Measurements from ENCODE around the gene PLEKHH2. TPM values are rescaled to one million over a fixed set of nuclear protein-coding genes. Genes with fewer than 3 reads are reported as not detected.
A peak's percentile ranks its signal among the peaks of the same experiment; 100 is the strongest.
"Not testable (repeated sequence)": the region's sequence is repeated elsewhere in the genome, so short reads cannot be mapped to it uniquely, and the experiment has no call there.

The PLEKHH2 gene
- total RNA-seq, 1 experiment from 2014 or later, result 0.29 TPM

GRCh38 chr2:43636153-43636552 lies 907 bp upstream of the PLEKHH2 start:
- DNase-seq (ENCODE audit: low read depth), result not testable (repeated sequence)

DNA sequence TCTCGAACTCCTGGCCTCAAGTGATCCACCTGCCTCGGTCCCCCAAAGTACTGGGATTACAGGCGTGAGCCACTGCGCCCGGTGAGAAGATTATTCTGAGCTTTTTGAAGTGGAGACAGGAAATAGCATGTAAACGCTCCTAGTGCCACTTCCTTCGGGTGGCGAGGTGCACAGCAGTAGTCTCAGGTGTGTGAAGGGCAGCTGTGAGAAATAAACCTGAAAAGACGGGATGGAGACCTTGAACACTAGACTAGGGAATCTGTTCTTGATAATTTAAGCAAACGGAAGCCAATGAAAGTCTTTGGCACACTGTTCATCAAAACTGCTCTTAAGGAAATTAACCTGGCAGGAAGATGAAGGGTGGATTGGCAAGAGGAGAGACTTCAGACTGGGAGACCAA lies 439 bp upstream of the PLEKHH2 start:
- no peak for DNase-seq (ENCODE audit: low read depth)

- no peak for DNase-seq (ENCODE audit: low read depth)
Measured at GRCh38 chr2:43642363-43642762, 5.3 kb downstream of the PLEKHH2 start.

GRCh38 chr2:43643680-43644079 lies 6.6 kb downstream of the PLEKHH2 start:
- no peak for DNase-seq (ENCODE audit: low read depth)

DNA sequence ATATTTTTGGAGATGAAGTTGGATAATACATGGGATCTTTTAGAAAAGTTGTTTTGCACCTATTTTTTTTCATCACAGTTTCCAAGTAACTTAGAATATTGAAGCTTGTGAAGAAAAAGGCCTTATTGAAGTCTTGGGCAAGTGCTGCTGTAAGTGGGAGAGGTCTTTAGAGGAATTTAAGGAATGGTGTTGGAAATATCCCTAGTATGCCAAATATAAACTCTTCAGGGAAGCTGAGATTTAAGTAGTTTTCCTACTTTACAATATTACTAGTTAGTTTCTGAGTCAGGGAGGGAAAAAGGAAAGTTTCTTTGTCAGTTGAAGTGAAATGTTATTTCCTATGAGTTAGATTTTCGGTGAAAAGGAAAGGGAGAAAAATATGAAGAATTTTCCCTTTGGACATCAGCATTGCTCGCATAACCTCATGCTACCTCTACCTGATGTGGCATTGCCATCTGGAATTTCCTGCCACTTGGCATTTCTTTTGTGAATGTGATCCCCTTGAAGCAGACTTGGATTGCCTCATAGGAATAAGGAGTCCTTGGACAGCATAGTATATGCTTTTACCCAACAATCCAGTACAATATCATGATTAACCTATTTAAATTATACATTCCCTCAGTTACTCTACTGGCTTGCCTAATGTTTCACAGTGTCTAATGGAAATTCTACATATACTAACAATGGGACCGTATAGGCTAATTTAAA lies 12.1 kb downstream of the PLEKHH2 start:
- DNase-seq (ENCODE audit: low read depth), result no peak

DNA sequence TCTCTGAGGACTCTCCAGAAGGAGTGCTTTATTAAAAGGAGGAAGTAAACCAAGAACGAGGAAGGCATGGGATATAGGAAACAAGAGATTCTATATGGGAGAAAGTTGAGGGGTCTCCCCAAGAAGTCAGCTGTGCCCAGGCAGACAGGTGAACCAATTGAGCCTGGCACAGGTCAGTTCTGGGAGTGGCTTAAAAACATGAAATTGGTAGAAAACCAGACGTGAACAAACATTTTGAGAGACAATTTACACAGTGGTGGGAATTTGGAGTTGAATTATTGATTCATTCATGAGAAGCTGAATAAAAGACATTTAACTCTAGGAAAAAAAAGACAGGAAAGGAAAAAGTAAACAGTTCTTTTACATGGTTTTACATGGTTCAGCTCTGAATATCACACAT lies 16.4 kb downstream of the PLEKHH2 start:
- no peak for DNase-seq (ENCODE audit: low read depth)

GRCh38 chr2:43657241-43657640 lies 20.2 kb downstream of the PLEKHH2 start:
- DNase-seq (ENCODE audit: low read depth), result no peak

DNA sequence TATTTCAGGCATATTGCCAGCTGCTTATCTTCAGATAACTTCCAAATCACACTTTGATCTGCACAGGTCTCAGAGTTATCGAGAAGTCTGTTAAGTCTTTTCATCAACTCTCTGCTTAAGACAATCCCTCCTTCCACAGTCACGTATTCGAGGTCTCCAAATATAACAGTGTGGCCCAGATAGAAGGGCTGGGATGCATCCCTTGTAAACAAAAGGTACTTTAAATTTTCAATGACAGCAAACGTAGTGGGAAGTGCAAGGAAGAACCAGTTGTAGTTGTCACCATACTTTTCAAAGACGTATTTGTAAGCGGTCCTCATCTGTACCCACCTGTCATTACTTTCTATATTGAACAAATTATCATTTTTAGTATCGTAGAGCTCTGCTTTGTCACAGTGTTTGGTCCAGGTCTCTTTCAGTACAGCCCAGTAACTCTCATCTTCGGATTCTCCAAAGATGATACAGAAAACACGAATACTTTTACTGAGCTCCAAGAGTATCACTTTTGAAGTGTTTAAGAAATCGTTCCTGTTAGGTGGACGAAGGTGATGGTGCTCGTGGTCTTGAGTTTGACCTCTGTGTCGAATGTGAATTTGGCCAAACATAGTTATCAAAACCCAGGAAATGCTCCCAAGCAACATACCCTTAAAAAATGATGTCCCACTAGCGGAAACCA lies 38.7 kb downstream of the PLEKHH2 start:
- no peak for DNase-seq (ENCODE audit: low read depth)

DNA sequence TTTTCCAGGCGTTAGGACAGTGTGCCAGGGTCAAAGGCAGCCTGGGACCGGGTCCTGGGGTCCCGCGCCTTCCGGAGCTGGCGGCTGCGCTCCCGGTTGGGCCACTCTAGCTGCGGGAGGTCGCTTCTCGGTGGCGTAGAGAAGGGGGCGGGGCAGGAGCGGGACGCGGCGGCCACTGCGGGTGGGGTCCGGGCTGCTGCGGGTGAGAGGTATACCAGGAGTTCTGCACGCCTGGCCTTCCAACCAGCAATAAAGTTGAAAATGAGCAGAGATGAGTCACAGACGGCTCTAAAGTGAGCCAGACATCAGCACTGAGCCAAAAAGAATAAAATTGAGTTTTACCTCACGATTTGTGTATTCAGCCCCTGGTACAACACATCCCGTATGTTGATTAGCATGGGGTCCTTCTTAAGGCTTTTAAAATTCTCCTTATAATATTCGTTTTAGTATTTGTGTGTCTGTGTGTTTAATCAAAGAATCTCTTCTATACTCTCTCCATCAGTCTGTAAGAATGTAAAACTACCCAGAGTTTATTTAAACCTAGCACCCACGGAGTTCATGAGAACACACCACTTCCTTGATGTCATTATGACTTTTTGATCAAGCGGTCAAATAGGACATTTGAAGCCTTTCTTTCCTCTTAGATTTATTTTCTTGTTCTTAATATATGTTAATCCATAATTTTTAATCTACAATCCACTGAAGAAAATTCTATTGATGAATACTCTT lies 39.4 kb downstream of the PLEKHH2 start, which contains the start of gene C1GALT1C1L:
Gene C1GALT1C1L, minus strand, starts transcription at position 108 of the 729 bp plus-strand sequence. Its CDS starts 107 bp downstream, at position 1.
- DNase-seq (ENCODE audit: low read depth), result peak; percentile 64

- not testable (repeated sequence) for DNase-seq (ENCODE audit: low read depth)
Measured at GRCh38 chr2:43677783-43678182, 40.7 kb downstream of the PLEKHH2 start.

DNA sequence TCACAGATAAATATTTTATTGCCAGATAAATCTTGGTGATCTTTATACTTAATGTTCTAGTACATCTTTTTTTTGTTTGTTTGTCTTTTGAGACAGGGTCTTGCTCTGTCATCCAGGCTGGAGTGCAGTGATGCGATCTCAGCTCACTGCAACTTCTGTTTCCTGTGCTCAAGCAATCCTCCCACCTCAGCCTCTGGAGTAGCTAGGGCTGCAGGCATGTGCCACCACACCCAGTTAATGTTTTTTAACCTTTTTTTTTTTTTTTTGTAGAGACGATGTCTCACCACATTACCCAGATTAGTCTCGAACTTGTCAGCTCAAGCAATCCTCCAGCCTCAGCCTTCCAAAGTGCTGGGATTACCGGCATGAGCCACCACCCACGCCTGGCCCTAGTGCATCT lies 48.3 kb downstream of the PLEKHH2 start:
- DNase-seq (ENCODE audit: low read depth), result peak; percentile 39

GRCh38 chr2:43689999-43690398 lies 52.9 kb downstream of the PLEKHH2 start:
- no peak for DNase-seq (ENCODE audit: low read depth)

DNA sequence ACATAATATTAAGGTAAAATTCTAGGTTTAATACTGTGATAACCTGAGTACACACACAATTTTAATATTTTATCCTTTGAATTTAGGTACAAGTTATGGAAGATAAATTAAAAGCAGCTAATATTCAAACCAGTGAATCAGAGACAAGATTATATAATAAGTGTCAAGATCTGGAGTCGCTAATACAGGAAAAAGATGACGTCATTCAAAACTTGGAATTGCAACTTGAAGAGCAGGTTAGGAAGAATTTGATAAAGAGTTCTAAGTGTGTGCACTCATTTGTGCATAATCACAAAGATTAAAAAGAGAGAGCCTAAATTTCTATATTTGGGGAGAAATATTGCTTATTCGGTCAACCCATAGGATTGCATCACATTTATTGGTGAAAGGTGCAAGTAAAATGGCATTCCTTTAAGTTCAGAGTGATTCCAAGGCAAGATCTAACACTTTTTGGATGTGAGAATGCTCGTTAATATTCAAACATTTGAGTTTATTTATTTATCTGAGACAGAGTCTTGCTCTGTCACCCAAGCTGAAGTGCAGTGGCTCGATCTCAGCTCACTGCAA lies 55.5 kb downstream of the PLEKHH2 start:
- DNase-seq (ENCODE audit: low read depth), result no peak

DNA sequence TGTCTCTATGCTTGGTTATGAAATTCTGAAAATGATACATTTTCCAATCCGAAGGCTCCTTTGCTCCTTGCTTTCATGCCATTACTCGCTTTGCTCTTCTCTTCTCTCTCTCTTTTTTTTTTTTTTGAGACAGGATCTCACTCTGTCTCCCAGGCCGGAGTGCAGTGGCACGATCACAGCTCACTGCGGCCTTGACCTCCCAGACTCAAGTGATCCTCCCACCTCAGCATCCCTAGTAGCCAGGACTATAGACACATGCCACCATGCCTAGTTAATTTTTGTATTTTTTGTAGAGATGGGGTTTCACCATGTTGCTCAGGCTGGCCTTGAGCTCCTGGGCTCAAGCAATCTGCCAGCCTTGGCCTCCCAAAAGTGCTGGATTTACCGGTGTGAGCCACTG lies 61.1 kb downstream of the PLEKHH2 start:
- DNase-seq (ENCODE audit: low read depth), result not testable (repeated sequence)

DNA sequence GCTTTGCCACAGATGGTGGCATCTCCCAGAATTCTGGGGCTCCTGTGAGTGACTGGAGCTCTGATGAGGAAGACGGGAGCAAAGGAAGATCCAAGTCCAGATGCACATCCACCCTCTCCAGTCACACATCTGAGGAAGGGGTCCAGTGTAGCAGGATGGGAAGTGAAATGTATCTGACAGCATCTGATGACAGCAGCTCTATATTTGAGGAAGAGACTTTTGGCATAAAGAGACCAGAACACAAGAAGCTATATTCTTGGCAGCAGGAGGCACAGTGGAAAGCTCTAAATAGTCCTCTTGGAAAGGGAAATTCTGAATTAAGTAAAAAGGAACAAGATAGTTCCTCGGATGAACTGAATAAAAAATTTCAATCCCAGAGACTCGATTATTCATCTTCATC lies 62.7 kb downstream of the PLEKHH2 start:
- no peak for DNase-seq (ENCODE audit: low read depth)

DNA sequence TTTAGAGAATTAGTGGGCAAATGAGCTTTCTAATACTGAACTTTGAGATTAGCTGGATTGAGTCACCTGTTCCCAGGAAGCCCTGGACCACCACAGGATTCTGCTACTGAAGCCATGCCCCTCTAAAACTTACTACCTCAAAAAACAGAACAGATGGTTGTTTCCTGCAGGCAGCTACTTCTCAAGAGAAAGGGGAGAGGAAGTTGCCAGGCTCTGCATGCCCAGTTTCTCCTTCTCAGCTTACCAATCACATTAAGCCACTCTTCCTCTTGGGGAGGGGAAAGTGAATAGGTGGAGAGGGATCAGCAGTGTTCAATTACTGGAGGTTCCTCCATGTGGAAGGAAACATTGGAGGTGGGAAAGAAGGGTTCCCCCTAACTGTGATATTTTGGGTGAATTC lies 64.1 kb downstream of the PLEKHH2 start:
- DNase-seq (ENCODE audit: low read depth), result no peak

- DNase-seq (ENCODE audit: low read depth), result peak; percentile 80
Measured at GRCh38 chr2:43707255-43708015, 70.4 kb downstream of the PLEKHH2 start.

GRCh38 chr2:43708178-43708577 lies 71.1 kb downstream of the PLEKHH2 start:
- DNase-seq (ENCODE audit: low read depth), result no peak

GRCh38 chr2:43708891-43709290 lies 71.8 kb downstream of the PLEKHH2 start:
- no peak for DNase-seq (ENCODE audit: low read depth)

GRCh38 chr2:43710866-43711265 lies 73.8 kb downstream of the PLEKHH2 start:
- no peak for DNase-seq (ENCODE audit: low read depth)

GRCh38 chr2:43714164-43714563 lies 77.1 kb downstream of the PLEKHH2 start:
- DNase-seq (ENCODE audit: low read depth), result peak; percentile 29
